ENCODE data around the gene SEC16B.

DNA sequence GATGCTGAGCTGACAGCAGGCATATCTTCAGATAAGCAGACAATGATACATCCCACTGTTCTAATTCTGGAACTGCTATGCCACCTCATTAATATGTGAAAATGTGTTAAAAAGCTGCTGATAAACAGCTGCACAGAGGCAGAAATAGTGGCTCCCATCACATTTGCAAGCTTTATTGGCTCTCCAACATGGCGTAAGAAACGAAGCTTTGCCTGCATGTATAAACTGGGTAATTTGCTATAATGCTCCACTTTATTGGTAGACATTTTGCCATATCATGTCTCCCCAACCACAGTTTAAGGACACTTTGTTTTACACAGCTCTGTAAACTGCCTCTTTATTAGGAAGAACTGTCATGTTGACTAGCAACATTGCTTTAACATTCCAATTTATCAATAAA is 49.8 kb downstream of the SEC16B start:
- TF ChIP-seq, protein P1, sequence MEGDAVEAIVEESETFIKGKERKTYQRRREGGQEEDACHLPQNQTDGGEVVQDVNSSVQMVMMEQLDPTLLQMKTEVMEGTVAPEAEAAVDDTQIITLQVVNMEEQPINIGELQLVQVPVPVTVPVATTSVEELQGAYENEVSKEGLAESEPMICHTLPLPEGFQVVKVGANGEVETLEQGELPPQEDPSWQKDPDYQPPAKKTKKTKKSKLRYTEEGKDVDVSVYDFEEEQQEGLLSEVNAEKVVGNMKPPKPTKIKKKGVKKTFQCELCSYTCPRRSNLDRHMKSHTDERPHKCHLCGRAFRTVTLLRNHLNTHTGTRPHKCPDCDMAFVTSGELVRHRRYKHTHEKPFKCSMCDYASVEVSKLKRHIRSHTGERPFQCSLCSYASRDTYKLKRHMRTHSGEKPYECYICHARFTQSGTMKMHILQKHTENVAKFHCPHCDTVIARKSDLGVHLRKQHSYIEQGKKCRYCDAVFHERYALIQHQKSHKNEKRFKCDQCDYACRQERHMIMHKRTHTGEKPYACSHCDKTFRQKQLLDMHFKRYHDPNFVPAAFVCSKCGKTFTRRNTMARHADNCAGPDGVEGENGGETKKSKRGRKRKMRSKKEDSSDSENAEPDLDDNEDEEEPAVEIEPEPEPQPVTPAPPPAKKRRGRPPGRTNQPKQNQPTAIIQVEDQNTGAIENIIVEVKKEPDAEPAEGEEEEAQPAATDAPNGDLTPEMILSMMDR (IDR thresholded peaks at IDR 0.05; ENCODE audit: low read depth, low read length, poor library complexity, severe bottlenecking): no peak
- TF ChIP-seq EZH2phosphoT487 (IDR thresholded peaks at IDR 0.05; ENCODE audit: borderline replicate concordance, low read length): no peak

Data from DOHH2 (cell line).